K562 (cell line): ENCODE results near the gene LRRC37A3. TPM values are rescaled to one million over a fixed set of nuclear protein-coding genes. Genes with fewer than 3 reads are reported as not detected.

Experiments
- ATAC-seq: fragments of 200-7000 bp; cut with Tn5 transposase; 3 replicates; pipeline ENCODE4 v1.9.1; 2020; ENCODE audit warnings: moderate library complexity
- BruUV-seq: library from RNA; stranded (reverse); fragments of 400-500 nt; replicated peaks from 2 replicates; lab custom pipeline; 2021; lab: Mats Ljungman, UMichigan
- CTCF ChIA-PET: fragments of 300-600 bp; formaldehyde crosslinking; extraction: SDS; loops from one replicate; lab custom pipeline; 2021; ENCODE audit warnings: low intra/inter-chr PET ratio; lab: Yijun Ruan, JAX
- POLR2A ChIA-PET: fragments of 300-600, 350-650 bp; sonication (Branson Sonifier 250); formaldehyde crosslinking; extraction: SDS; loops from one replicate; lab custom pipeline; 2021; ENCODE audit warnings: antibody characterized with exemption, inconsistent platforms; lab: Yijun Ruan, JAX
- DNase-seq, 4 experiments: peaks; one replicate each; pipeline versions ENCODE4 v3.0.0 to v3.0.0-alpha.2; 2011 to 2018; ENCODE audit warnings: low spot score in 3 of 4, mixed read lengths in 3 of 4; ENCODE audit errors: extremely low read depth in 1 of 4
- FAIRE-seq: peaks from 2 replicates; lab custom pipeline; 2011; peaks lifted over from hg19 to GRCh38; lab: Jason Lieb, UNC
- H2AFZ ChIP-seq: 2 replicates; pipeline ENCODE4 v1.6.0; 2011; ENCODE audit warnings: low read depth, low read length, control low read depth, inconsistent platforms
- H3K27ac ChIP-seq: fragments of 200-600 bp; 3 replicates; pipeline ENCODE4 v1.8.0; 2011; ENCODE audit warnings: low read depth, mild to moderate bottlenecking, control low read depth, inconsistent platforms, low read length, moderate library complexity, mixed read lengths; ENCODE audit errors: extremely low read depth
- H3K27me3 ChIP-seq, 2 experiments: fragments of 300-600 bp in 1 of 2; 2 replicates in 1 of 2; 3 replicates in 1 of 2; pipeline versions ENCODE4 v1.6.0 to v1.8.0; 2011; ENCODE audit warnings: inconsistent platforms in 2 of 2, low read length in 2 of 2, mild to moderate bottlenecking in 1 of 2, mixed read lengths in 1 of 2, moderate library complexity in 1 of 2; ENCODE audit not compliant: control insufficient read depth in 2 of 2, insufficient read depth in 2 of 2
- H3K36me3 ChIP-seq: fragments of 300-600 bp; 3 replicates; pipeline ENCODE4 v1.8.0; 2011; ENCODE audit warnings: mild to moderate bottlenecking, low read length, inconsistent platforms; ENCODE audit not compliant: control insufficient read depth, insufficient read depth
- H3K4me1 ChIP-seq, 2 experiments: fragments of 200-600 bp in 1 of 2; replicated peaks in 1 of 2; 2 replicates in 1 of 2; 3 replicates in 1 of 2; pipeline versions ENCODE4 v1.5.1 to v1.8.0; 2011; ENCODE audit warnings: inconsistent platforms in 2 of 2, low read length in 2 of 2, mild to moderate bottlenecking in 1 of 2, mixed read lengths in 1 of 2, moderate library complexity in 1 of 2; ENCODE audit not compliant: control insufficient read depth in 2 of 2, insufficient read depth in 2 of 2
- H3K4me2 ChIP-seq: 2 replicates; pipeline ENCODE4 v1.6.1; 2011; ENCODE audit warnings: low read length, control low read depth, inconsistent platforms, mixed read lengths; ENCODE audit not compliant: insufficient read depth
- H3K4me3 ChIP-seq: fragments of 200-600 bp; sonication (generic), shearing (Covaris generic); 2 replicates; pipeline ENCODE4 v1.5.1; 2016; ENCODE audit warnings: control low read depth, inconsistent platforms
- H3K79me2 ChIP-seq: fragments of 200-600 bp; 3 replicates; pipeline ENCODE4 v1.8.0; 2011; ENCODE audit warnings: low read length, inconsistent platforms; ENCODE audit not compliant: control insufficient read depth, insufficient read depth
- H3K9ac ChIP-seq, 2 experiments: 2 replicates each; pipeline versions ENCODE4 v1.6.0 to v1.6.1; 2011; ENCODE audit warnings: low read depth in 2 of 2, low read length in 2 of 2, control low read depth in 1 of 2, inconsistent platforms in 1 of 2, mild to moderate bottlenecking in 1 of 2, mixed read lengths in 1 of 2; ENCODE audit not compliant: insufficient read depth in 1 of 2
- H3K9me1 ChIP-seq: one replicate; pipeline ENCODE4 v1.6.0; 2011; ENCODE audit warnings: inconsistent platforms, mild to moderate bottlenecking, low read length, moderate library complexity; ENCODE audit not compliant: control insufficient read depth, insufficient read depth
- H3K9me3 ChIP-seq: replicated peaks from 2 replicates; pipeline ENCODE4 v1.5.1; 2011; ENCODE audit warnings: low read depth, low read length, inconsistent platforms; ENCODE audit not compliant: control insufficient read depth, insufficient read depth
- H4K20me1 ChIP-seq: replicated peaks from 2 replicates; pipeline ENCODE4 v1.6.1; 2011; ENCODE audit warnings: low read length, inconsistent platforms, mixed read lengths; ENCODE audit not compliant: control insufficient read depth, insufficient read depth
- HDGF ChIP-seq: fragments of 450-650 bp; IDR thresholded peaks from 2 replicates; pipeline ENCODE4 v1.6.1; 2016
- LEF1 ChIP-seq: fragments of 450-650 bp; IDR thresholded peaks from 2 replicates; pipeline ENCODE4 v1.6.1; 2016; ENCODE audit warnings: mild to moderate bottlenecking
- NR3C1 ChIP-seq: sonication (generic); formaldehyde crosslinking; IDR thresholded peaks from 2 replicates; pipeline ENCODE4 v1.8.1; 2022; ENCODE audit warnings: missing genetic modification reagents
- PTTG1 ChIP-seq: fragments of 450-650 bp; IDR thresholded peaks from 2 replicates; pipeline ENCODE4 v1.6.1; 2016; ENCODE audit warnings: low read depth, mild to moderate bottlenecking, missing genetic modification characterization, missing compliant biosample characterization
- RFX5 ChIP-seq: IDR thresholded peaks from 2 replicates; pipeline ENCODE4 v1.6.1; 2011; ENCODE audit warnings: low read depth, mild to moderate bottlenecking, improper control_type of control experiment, low read length
- RFX7 ChIP-seq: fragments of 250-450 bp; sonication (Bioruptor Pico); IDR thresholded peaks from 2 replicates; pipeline ENCODE4 v1.5.1; 2021; ENCODE audit warnings: mild to moderate bottlenecking
- SIN3A ChIP-seq, 2 experiments: fragments of 150-350 bp in 1 of 2; IDR thresholded peaks; 2 replicates each; pipeline ENCODE4 v1.6.1; 2011 to 2016; ENCODE audit warnings: borderline replicate concordance in 2 of 2, low read depth in 2 of 2, low read length in 2 of 2, mild to moderate bottlenecking in 2 of 2, moderate library complexity in 2 of 2; ENCODE audit not compliant: control insufficient read depth in 1 of 2
- TAF7 ChIP-seq: fragments of 450-650 bp; IDR thresholded peaks from 2 replicates; pipeline ENCODE4 v1.6.1; 2016; ENCODE audit warnings: missing genetic modification characterization, missing compliant biosample characterization
- ZNF699 ChIP-seq: fragments of 250-450 bp; sonication (Bioruptor Pico); IDR thresholded peaks from 2 replicates; pipeline ENCODE4 v1.8.0; 2021; ENCODE audit warnings: mild to moderate bottlenecking, moderate library complexity; ENCODE audit not compliant: insufficient replicate concordance
- ZNF780A ChIP-seq: fragments of 250-450 bp; sonication (Bioruptor Pico); IDR thresholded peaks from 2 replicates; pipeline ENCODE4 v1.5.0; 2021; ENCODE audit warnings: mild to moderate bottlenecking
- WGBS: fragments of 100-300 bp; shearing (Covaris generic); methylation state at CpG from one replicate; pipeline ENCODE4 v1.1.6; 2016; ENCODE audit warnings: low coverage, mixed read lengths; ENCODE audit not compliant: insufficient coverage; ENCODE audit errors: missing lambda C conversion rate; 5-methylcytosine and 5-hydroxymethylcytosine counted together
- in situ Hi-C: fragments of 300-500 bp; cut with MboI; formaldehyde crosslinking; loops from 4 replicates; pipeline ENCODE4 v1.15.0; 2018; ENCODE audit warnings: inconsistent platforms, mixed read lengths
- intact Hi-C: fragments of 100-400 bp; cut with micrococcal nuclease; formaldehyde crosslinking; loops from 2 replicates; pipeline ENCODE4 v1.14.2; 2022
- polyA plus RNA-seq, 8 experiments: library from polyadenylated mRNA; depleted of rRNA in 4 of 8; stranded (reverse) in 5 of 8; unstranded in 3 of 8; fragments of >200 nt; fragmentation: Nextera tagmentation in 2 of 8; fragmentation: Illumina TruSeq in 1 of 8; extraction: Ambion mirVana in 2 of 8; extraction: Trizol in 1 of 8; gene quantifications; 2 replicates each; pipeline versions ENCODE4 v1.2.1 to v1.2.3, GENCODE V29; 2011 to 2014; ENCODE audit warnings: inconsistent platforms in 1 of 8, missing spikeins in 1 of 8
- total RNA-seq, 7 experiments: library from RNA; depleted of rRNA in 6 of 7; stranded (reverse); fragments of >200 nt in 6 of 7; fragmentation: Illumina TruSeq in 2 of 7; extraction: Trizol in 2 of 7; gene quantifications; 2 replicates each; pipeline versions ENCODE4 v1.2.1 to v1.2.3, GENCODE V29; 2011 to 2021; ENCODE audit warnings: low replicate concordance in 1 of 7
- TF ChIP-seq, protein P1 (sequence below): fragments of 150-350 bp; conservative IDR thresholded peaks from 2 replicates; pipeline ENCODE4 v1.6.1; 2014; ENCODE audit warnings: low read length
- TF ChIP-seq, protein P2 (sequence below): sonication (generic); IDR thresholded peaks from 2 replicates; pipeline ENCODE4 v1.6.1; 2016

The LRRC37A3 gene
- total and polyA plus RNA-seq, 9 of the 15 experiments (the other 6 are each of a cell fraction or from before 2014, with no cell fraction given), result 0.14 to 5.9 (median 2.2) TPM

- H2AFZ ChIP-seq, result no peak overlapping the region
- intact Hi-C loops, result no loop called here
- no peak overlapping the region for H3K27ac ChIP-seq
- BruUV-seq, result no TSS peak
- H3K4me3 ChIP-seq, result no peak overlapping the region
- no peaks in the 10 kb centered on the region for H3K27me3 ChIP-seq
- H3K4me2 ChIP-seq, result no peak overlapping the region
- FAIRE-seq, result no peak
- no peak overlapping the region for H3K9ac ChIP-seq
- ChIA-PET CTCF (no interaction called here), POLR2A (no interaction called here)
- no peak for ATAC-seq
- in situ Hi-C loops, result loop anchor here (25.0 kb wide), 1 partner anchor 639 kb away; no protein-coding TSS in a partner anchor
- DNase-seq, result no peak
- no peaks in the 10 kb centered on the region; a peak in 1 of 5 replicates for H3K4me1 ChIP-seq
- WGBS, result 95% methylated on average over 5 of the region's 5 CpGs
- no peaks in the 10 kb centered on the region for H4K20me1 ChIP-seq
- no peaks in the 10 kb centered on the region for H3K9me3 ChIP-seq
- H3K79me2 ChIP-seq, result no peaks in the 10 kb centered on the region
- no peak for TF ChIP-seq TAF7 (tag)
- H3K9me1 ChIP-seq, result no peaks in the 10 kb centered on the region
- H3K36me3 ChIP-seq, result no peaks in the 10 kb centered on the region
Measured at GRCh38 chr17:64950871-64951270, 31.6 kb upstream of the LRRC37A3 start.

DNA sequence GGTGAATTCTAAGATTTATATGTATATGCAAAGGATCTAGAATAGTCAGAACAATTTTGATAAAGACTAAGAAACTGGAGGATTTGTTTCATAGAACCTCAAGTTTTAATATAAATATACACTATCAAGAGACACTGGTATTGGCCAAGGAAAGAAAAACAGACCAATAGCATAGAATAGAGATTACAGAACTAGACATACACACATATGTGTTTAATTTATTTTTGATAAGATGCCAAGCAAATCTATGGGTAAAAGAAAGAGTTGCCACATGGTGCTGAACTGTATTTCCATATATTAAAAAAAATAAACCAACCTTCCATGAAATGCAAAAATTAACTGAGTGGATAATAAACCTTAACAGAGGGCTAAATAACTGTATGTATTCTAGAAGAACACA, 27.9 kb upstream of the LRRC37A3 start:
- H3K4me1 ChIP-seq, result no peaks in the 10 kb centered on the region
- ChIA-PET CTCF (no interaction called here), POLR2A (no interaction called here)
- TF ChIP-seq ZNF780A (CRISPR knock-in tag) (no peak), LEF1 (no peak), HDGF (no peak), SIN3A (IDR thresholded peaks at IDR 0.05; ENCODE audit: borderline replicate concordance in 2 of 2, control insufficient read depth in 1 of 2, low read depth in 2 of 2, low read length in 2 of 2) (no peak), ZNF699 (CRISPR knock-in tag) (no peak), NR3C1 (no peak), RFX7 (CRISPR knock-in tag) (no peak), PTTG1 (tag) (no peak), RFX5 (no peak)
- TF ChIP-seq, protein P1, sequence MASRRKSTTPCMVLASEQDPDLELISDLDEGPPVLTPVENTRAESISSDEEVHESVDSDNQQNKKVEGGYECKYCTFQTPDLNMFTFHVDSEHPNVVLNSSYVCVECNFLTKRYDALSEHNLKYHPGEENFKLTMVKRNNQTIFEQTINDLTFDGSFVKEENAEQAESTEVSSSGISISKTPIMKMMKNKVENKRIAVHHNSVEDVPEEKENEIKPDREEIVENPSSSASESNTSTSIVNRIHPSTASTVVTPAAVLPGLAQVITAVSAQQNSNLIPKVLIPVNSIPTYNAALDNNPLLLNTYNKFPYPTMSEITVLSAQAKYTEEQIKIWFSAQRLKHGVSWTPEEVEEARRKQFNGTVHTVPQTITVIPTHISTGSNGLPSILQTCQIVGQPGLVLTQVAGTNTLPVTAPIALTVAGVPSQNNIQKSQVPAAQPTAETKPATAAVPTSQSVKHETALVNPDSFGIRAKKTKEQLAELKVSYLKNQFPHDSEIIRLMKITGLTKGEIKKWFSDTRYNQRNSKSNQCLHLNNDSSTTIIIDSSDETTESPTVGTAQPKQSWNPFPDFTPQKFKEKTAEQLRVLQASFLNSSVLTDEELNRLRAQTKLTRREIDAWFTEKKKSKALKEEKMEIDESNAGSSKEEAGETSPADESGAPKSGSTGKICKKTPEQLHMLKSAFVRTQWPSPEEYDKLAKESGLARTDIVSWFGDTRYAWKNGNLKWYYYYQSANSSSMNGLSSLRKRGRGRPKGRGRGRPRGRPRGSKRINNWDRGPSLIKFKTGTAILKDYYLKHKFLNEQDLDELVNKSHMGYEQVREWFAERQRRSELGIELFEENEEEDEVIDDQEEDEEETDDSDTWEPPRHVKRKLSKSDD, result no peak
- TF ChIP-seq, protein P2, sequence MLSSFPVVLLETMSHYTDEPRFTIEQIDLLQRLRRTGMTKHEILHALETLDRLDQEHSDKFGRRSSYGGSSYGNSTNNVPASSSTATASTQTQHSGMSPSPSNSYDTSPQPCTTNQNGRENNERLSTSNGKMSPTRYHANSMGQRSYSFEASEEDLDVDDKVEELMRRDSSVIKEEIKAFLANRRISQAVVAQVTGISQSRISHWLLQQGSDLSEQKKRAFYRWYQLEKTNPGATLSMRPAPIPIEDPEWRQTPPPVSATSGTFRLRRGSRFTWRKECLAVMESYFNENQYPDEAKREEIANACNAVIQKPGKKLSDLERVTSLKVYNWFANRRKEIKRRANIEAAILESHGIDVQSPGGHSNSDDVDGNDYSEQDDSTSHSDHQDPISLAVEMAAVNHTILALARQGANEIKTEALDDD, result no peak

More for the DNA sequence above, 27.9 kb upstream of the LRRC37A3 start:
- no peak overlapping the region for H3K27ac ChIP-seq
- no peaks in the 10 kb centered on the region for H3K27me3 ChIP-seq
- no peak overlapping the region for H3K4me3 ChIP-seq
- intact Hi-C loops, result no loop called here
- no peaks in the 10 kb centered on the region for H3K9me3 ChIP-seq
- H3K36me3 ChIP-seq, result no peaks in the 10 kb centered on the region
- H2AFZ ChIP-seq, result no peak overlapping the region
- FAIRE-seq (no peak), ATAC-seq (no peak), DNase-seq (no peak)
- H4K20me1 ChIP-seq, result no peaks in the 10 kb centered on the region
- in situ Hi-C loops, result no loop called here
- no peaks in the 10 kb centered on the region for H3K9me1 ChIP-seq
- no peaks in the 10 kb centered on the region for H3K79me2 ChIP-seq
- no peak overlapping the region for H3K4me2 ChIP-seq
- H3K9ac ChIP-seq, result no peak overlapping the region
- no TSS peak for BruUV-seq
